CD4-positive, alpha-beta T cell treated with Interleukin-12 subunit alpha and Interleukin-12 subunit beta, for 1 hour (primary cell): Measurements from ENCODE around the gene STX1A.
"Not testable (repeated sequence)": the region's sequence is repeated elsewhere in the genome, so short reads cannot be mapped to it uniquely, and the experiment has no call there.

ENCODE experiments used
- DNase-seq: peaks from one replicate; pipeline ENCODE4 v3.0.0-alpha.2; 2020

Gene STX1A

GRCh38 chr7:73680501-73680900 is 39.0 kb downstream of the STX1A start:
- no peak for DNase-seq

GRCh38 chr7:73679709-73680108 is 39.8 kb downstream of the STX1A start:
- no peak for DNase-seq

- no peak for DNase-seq
Measured at GRCh38 chr7:73678862-73679261, 40.6 kb downstream of the STX1A start.

GRCh38 chr7:73676062-73676461 is 43.4 kb downstream of the STX1A start:
- not testable (repeated sequence) for DNase-seq

- DNase-seq = no peak
Measured at GRCh38 chr7:73674468-73675124, 44.9 kb downstream of the STX1A start.

- no peak for DNase-seq
Measured at GRCh38 chr7:73671857-73672445, 47.5 kb downstream of the STX1A start.

- no peak for DNase-seq
Measured at GRCh38 chr7:73671322-73671661, 48.2 kb downstream of the STX1A start.

- DNase-seq = no peak
Measured at GRCh38 chr7:73669858-73670385, 49.5 kb downstream of the STX1A start.

GRCh38 chr7:73669288-73669701 is 50.2 kb downstream of the STX1A start:
- no peak for DNase-seq

- no peak for DNase-seq
Measured at GRCh38 chr7:73668886-73669230, 50.6 kb downstream of the STX1A start.

GRCh38 chr7:73668103-73668885 is 51.2 kb downstream of the STX1A start:
- DNase-seq = no peak

- peak; percentile 94 for DNase-seq
Measured at GRCh38 chr7:73667344-73668102, 51.9 kb downstream of the STX1A start, which contains the start of gene VPS37D. VPS37D (plus strand) TSS chr7:73667831; CDS start chr7:73667959, 128 bp downstream.

- DNase-seq = no peak
Measured at GRCh38 chr7:73663033-73663432, 56.4 kb downstream of the STX1A start.

- not testable (repeated sequence) for DNase-seq
Measured at GRCh38 chr7:73660594-73660993, 58.9 kb downstream of the STX1A start.

GRCh38 chr7:73659983-73660382 is 59.5 kb downstream of the STX1A start:
- DNase-seq = no peak

GRCh38 chr7:73655309-73655708 is 64.2 kb downstream of the STX1A start:
- not testable (repeated sequence) for DNase-seq

- DNase-seq = no peak
Measured at GRCh38 chr7:73652541-73652949, 66.9 kb downstream of the STX1A start.

GRCh38 chr7:73650524-73650923 is 68.9 kb downstream of the STX1A start:
- DNase-seq = no peak

GRCh38 chr7:73649576-73649975 is 69.9 kb downstream of the STX1A start:
- no peak for DNase-seq
